OCI-LY1 (cell line): Measurements from ENCODE around the gene CFAP46.

ENCODE experiments used
- H2AFZ ChIP-seq: fragments of 200-600 bp; sonication (generic), shearing (Covaris generic); 2 replicates; pipeline ENCODE4 v1.6.0; 2014; ENCODE audit warnings: antibody characterized with exemption, mild to moderate bottlenecking, low read length
- H3F3A ChIP-seq: fragments of 200-600 bp; sonication (generic), shearing (Covaris generic); 2 replicates; pipeline ENCODE4 v1.6.0; 2014; ENCODE audit warnings: mild to moderate bottlenecking, antibody characterized with exemption, low read length, moderate library complexity; ENCODE audit not compliant: insufficient read depth
- H3K27ac ChIP-seq: fragments of 200-600 bp; sonication (generic); 2 replicates; pipeline ENCODE4 v1.5.1; 2014; ENCODE audit warnings: low read length, mixed run types, mild to moderate bottlenecking, low read depth; ENCODE audit not compliant: poor library complexity, severe bottlenecking
- H3K27me3 ChIP-seq: fragments of 200-600 bp; sonication (generic); 2 replicates; pipeline ENCODE4 v1.6.0; 2014; ENCODE audit warnings: antibody characterized with exemption, mild to moderate bottlenecking, low read length, moderate library complexity; ENCODE audit not compliant: insufficient read depth
- H3K36me3 ChIP-seq: fragments of 200-600 bp; sonication (generic); 2 replicates; pipeline ENCODE4 v1.6.1; 2014; ENCODE audit warnings: mild to moderate bottlenecking, antibody characterized with exemption, low read length, moderate library complexity, mixed read lengths; ENCODE audit not compliant: insufficient read depth
- H3K4me1 ChIP-seq: fragments of 200-600 bp; sonication (generic); 2 replicates; pipeline ENCODE4 v1.5.1; 2014; ENCODE audit warnings: mild to moderate bottlenecking, low read length, moderate library complexity; ENCODE audit not compliant: insufficient read depth, severe bottlenecking
- H3K4me2 ChIP-seq: fragments of 200-600 bp; sonication (generic), shearing (Covaris generic); 2 replicates; pipeline ENCODE4 v1.6.1; 2014; ENCODE audit warnings: low read length
- H3K4me3 ChIP-seq: fragments of 200-600 bp; sonication (generic); 2 replicates; pipeline ENCODE4 v1.5.1; 2014; ENCODE audit warnings: low read length, low read depth, mild to moderate bottlenecking, mixed read lengths; ENCODE audit not compliant: poor library complexity, severe bottlenecking
- H3K79me2 ChIP-seq: fragments of 200-600 bp; shearing (Covaris generic); 2 replicates; pipeline ENCODE4 v1.6.1; 2016; ENCODE audit warnings: mixed run types, low read length, mixed read lengths; ENCODE audit not compliant: insufficient read depth
- H3K9ac ChIP-seq: fragments of 200-600 bp; sonication (generic), shearing (Covaris generic); 2 replicates; pipeline ENCODE4 v1.6.1; 2014; ENCODE audit warnings: mild to moderate bottlenecking, low read length, mixed read lengths
- H3K9me2 ChIP-seq: fragments of 200-600 bp; sonication (generic), shearing (Covaris generic); 2 replicates; pipeline ENCODE4 v1.6.1; 2014; ENCODE audit warnings: low read depth, mild to moderate bottlenecking, low read length, mixed read lengths
- H3K9me3 ChIP-seq: fragments of 200-600 bp; shearing (Covaris generic); 2 replicates; pipeline ENCODE4 v1.6.1; 2014; ENCODE audit warnings: low read length, mixed read lengths
- H4K20me1 ChIP-seq: fragments of 200-600 bp; sonication (generic), shearing (Covaris generic); 2 replicates; pipeline ENCODE4 v1.6.0; 2016; ENCODE audit warnings: mild to moderate bottlenecking, low read length; ENCODE audit not compliant: insufficient read depth
- CTCF ChIP-seq: fragments of 200-600 bp; sonication (generic), shearing (Covaris generic); IDR thresholded peaks from 2 replicates; pipeline ENCODE4 v1.5.1; 2017; ENCODE audit warnings: mild to moderate bottlenecking, antibody characterized with exemption, low read length, moderate library complexity, mixed read lengths
- EZH2 ChIP-seq: fragments of 200-600 bp; sonication (generic), shearing (Covaris generic); IDR thresholded peaks from 2 replicates; pipeline ENCODE4 v1.8.0; 2017; ENCODE audit warnings: borderline replicate concordance, mixed run types, mild to moderate bottlenecking, antibody characterized with exemption, low read length, moderate library complexity, mixed read lengths

CFAP46 gene

DNA sequence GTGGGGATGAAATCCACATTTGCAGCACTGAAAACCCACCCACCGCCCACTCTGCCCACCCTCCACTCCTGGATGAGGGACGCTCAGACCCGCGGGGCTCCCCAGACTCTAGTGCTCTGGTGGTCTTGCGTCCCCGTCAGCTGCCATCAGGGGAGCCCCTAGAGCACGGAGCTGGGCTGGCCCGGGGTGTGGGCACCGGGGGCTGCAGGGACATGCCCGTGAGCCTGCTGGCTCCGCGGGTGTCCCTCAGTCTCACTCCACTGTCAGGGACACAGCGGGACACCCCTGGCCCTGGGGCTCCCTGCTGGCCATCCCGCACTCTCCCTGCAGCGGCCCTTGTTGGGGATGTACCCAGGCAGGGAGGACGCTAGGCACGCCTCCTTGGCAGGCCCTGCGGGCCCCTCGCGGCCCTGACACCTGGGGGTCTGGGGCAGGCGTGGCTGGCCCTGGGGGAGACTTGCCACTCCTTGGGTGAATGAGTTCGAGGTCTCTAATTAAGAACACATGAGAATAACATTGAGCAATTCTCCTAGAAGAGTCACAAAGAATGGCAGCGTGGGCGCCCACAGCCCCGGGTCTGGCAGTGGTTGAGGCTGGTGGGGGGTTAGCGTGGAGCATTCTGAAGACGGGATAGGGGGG is 64.2 kb downstream of the CFAP46 start:
- H2AFZ ChIP-seq = no peak overlapping the region
- H3K27me3 ChIP-seq = no peaks in the 10 kb centered on the region
- H3K9me3 ChIP-seq = no peaks in the 10 kb centered on the region
- TF ChIP-seq EZH2 = no peak
- TF ChIP-seq CTCF = no peak
- H3K4me3 ChIP-seq = no peak overlapping the region
- no peaks in the 10 kb centered on the region for H3K9me2 ChIP-seq
- no peaks in the 10 kb centered on the region for H4K20me1 ChIP-seq
- H3F3A ChIP-seq = no peaks in the 10 kb centered on the region
- no peak overlapping the region for H3K4me2 ChIP-seq
- H3K27ac ChIP-seq = no peak overlapping the region
- no peak overlapping the region for H3K9ac ChIP-seq
- no peaks in the 10 kb centered on the region for H3K4me1 ChIP-seq
- no peaks in the 10 kb centered on the region for H3K79me2 ChIP-seq
- no peaks in the 10 kb centered on the region for H3K36me3 ChIP-seq

DNA sequence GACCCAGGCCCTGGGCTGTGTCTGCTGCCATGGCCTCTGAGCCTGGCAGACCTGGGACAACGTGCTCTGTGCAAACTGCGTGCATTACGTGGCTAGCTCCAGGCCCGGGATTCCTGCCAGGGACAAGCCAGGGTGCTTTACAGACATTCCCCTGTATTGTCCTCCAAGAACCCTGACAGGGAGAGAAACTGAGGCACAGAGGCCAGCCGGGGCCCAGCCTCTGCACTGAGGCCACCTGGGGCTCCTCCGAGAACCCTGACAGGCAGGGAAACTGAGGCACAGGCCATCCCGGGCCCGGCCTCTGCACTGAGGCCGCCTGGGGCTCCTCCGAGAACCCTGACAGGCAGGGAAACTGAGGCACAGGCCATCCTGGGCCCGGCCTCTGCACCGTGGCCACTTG is 64.9 kb downstream of the CFAP46 start:
- Histone ChIP-seq H2AFZ (no peak overlapping the region), H3K79me2 (no peaks in the 10 kb centered on the region), H3K27me3 (no peaks in the 10 kb centered on the region), H4K20me1 (no peaks in the 10 kb centered on the region), H3K36me3 (no peaks in the 10 kb centered on the region), H3K9me2 (no peaks in the 10 kb centered on the region), H3K27ac (no peak overlapping the region), H3K9me3 (no peaks in the 10 kb centered on the region), H3K9ac (no peak overlapping the region), H3K4me2 (no peak overlapping the region), H3K4me1 (no peaks in the 10 kb centered on the region), H3F3A (no peaks in the 10 kb centered on the region), H3K4me3 (no peak overlapping the region)
- TF ChIP-seq CTCF (no peak), EZH2 (no peak)

- Histone ChIP-seq H4K20me1 (no peaks in the 10 kb centered on the region), H3K9me2 (no peaks in the 10 kb centered on the region), H3K4me2 (no peak overlapping the region), H3K9me3 (no peaks in the 10 kb centered on the region), H3K9ac (no peak overlapping the region), H3K4me3 (no peak overlapping the region), H3K27me3 (no peaks in the 10 kb centered on the region), H3K4me1 (no peaks in the 10 kb centered on the region), H3K27ac (no peak overlapping the region), H3K36me3 (no peaks in the 10 kb centered on the region), H2AFZ (no peak overlapping the region), H3F3A (no peaks in the 10 kb centered on the region), H3K79me2 (no peaks in the 10 kb centered on the region)
- TF ChIP-seq EZH2 (no peak), CTCF (no peak)
Observed at GRCh38 chr10:132876993-132877431, 65.4 kb downstream of the CFAP46 start.
